Hepatocyte (in vitro differentiated cells): Measurements from ENCODE around the gene PCSK4. TPM values are rescaled to one million over a fixed set of nuclear protein-coding genes. Genes with fewer than 3 reads are reported as not detected.

Experiments
- DNase-seq: peaks from one replicate; pipeline ENCODE4 v3.0.0-alpha.2; 2016; ENCODE audit warnings: low spot score
- H2AFZ ChIP-seq: fragments of 200-600 bp; sonication (generic); 2 replicates; pipeline ENCODE4 v1.6.0; 2016; ENCODE audit warnings: antibody characterized with exemption, mild to moderate bottlenecking
- H3K27ac ChIP-seq: fragments of 200-600 bp; sonication (generic); 2 replicates; pipeline ENCODE4 v1.5.1; 2016; ENCODE audit warnings: mild to moderate bottlenecking
- H3K27me3 ChIP-seq: fragments of 200-600 bp; sonication (generic); 2 replicates; pipeline ENCODE4 v1.6.1; 2016
- H3K36me3 ChIP-seq: fragments of 200-600 bp; sonication (generic); replicated peaks from 2 replicates; pipeline ENCODE4 v1.5.1; 2016; ENCODE audit warnings: low read depth; ENCODE audit not compliant: insufficient read depth
- H3K4me1 ChIP-seq: fragments of 200-600 bp; sonication (generic); 2 replicates; pipeline ENCODE4 v1.5.1; 2016; ENCODE audit warnings: mild to moderate bottlenecking, moderate library complexity; ENCODE audit not compliant: insufficient read depth
- H3K4me2 ChIP-seq: fragments of 200-600 bp; sonication (generic); 2 replicates; pipeline ENCODE4 v1.6.0; 2016
- H3K4me3 ChIP-seq: fragments of 200-600 bp; sonication (generic); 2 replicates; pipeline ENCODE4 v1.5.1; 2016; ENCODE audit warnings: mild to moderate bottlenecking
- H3K79me2 ChIP-seq: fragments of 200-600 bp; sonication (generic); 2 replicates; pipeline ENCODE4 v1.6.0; 2017; ENCODE audit warnings: mild to moderate bottlenecking
- H3K9me2 ChIP-seq: fragments of 200-600 bp; sonication (generic); replicated peaks from 2 replicates; pipeline ENCODE4 v1.6.0; 2017; ENCODE audit warnings: mild to moderate bottlenecking; ENCODE audit not compliant: insufficient read depth
- H3K9me3 ChIP-seq: fragments of 200-600 bp; sonication (generic); 2 replicates; pipeline ENCODE4 v1.5.1; 2016; ENCODE audit warnings: low read depth, mild to moderate bottlenecking
- H4K20me1 ChIP-seq: fragments of 200-600 bp; sonication (generic); 2 replicates; pipeline ENCODE4 v1.6.0; 2016; ENCODE audit warnings: mild to moderate bottlenecking; ENCODE audit not compliant: insufficient read depth, poor library complexity, severe bottlenecking
- CTCF ChIP-seq: fragments of 200-600 bp; sonication (generic); IDR thresholded peaks from 2 replicates; pipeline ENCODE4 v1.5.1; 2016; ENCODE audit warnings: antibody characterized with exemption, mild to moderate bottlenecking; ENCODE audit not compliant: poor library complexity
- EZH2 ChIP-seq: fragments of 200-600 bp; sonication (generic); IDR thresholded peaks from 2 replicates; pipeline ENCODE4 v1.6.1; 2016; ENCODE audit warnings: antibody characterized with exemption, mild to moderate bottlenecking, borderline replicate concordance
- EZH2phosphoT487 ChIP-seq: fragments of 200-600 bp; sonication (generic); IDR thresholded peaks from one replicate; pipeline ENCODE4 v1.6.1; 2018; ENCODE audit warnings: antibody characterized with exemption, mild to moderate bottlenecking, low read depth, moderate library complexity; ENCODE audit not compliant: unreplicated experiment, severe bottlenecking
- WGBS: methylation state at CpG from one replicate; pipeline ENCODE4 v1.1.6; 2016; ENCODE audit warnings: low lambda C conversion rate; ENCODE audit errors: missing lambda C conversion rate; 5-methylcytosine and 5-hydroxymethylcytosine counted together
- polyA plus RNA-seq: library from polyadenylated mRNA; unstranded; fragments of >200 nt; fragmentation: Nextera tagmentation; extraction: Ambion mirVana; gene quantifications from 2 replicates; pipeline ENCODE4 v1.2.1, GENCODE V29; 2016
- total RNA-seq: library from RNA; depleted of rRNA; stranded (reverse); fragments of >200 nt; gene quantifications from 2 replicates; pipeline ENCODE4 v1.2.3, GENCODE V29; 2014

The PCSK4 gene
- total and polyA plus RNA-seq, 2 experiments from 2014 or later, result 7.7 to 9.6 TPM

DNA sequence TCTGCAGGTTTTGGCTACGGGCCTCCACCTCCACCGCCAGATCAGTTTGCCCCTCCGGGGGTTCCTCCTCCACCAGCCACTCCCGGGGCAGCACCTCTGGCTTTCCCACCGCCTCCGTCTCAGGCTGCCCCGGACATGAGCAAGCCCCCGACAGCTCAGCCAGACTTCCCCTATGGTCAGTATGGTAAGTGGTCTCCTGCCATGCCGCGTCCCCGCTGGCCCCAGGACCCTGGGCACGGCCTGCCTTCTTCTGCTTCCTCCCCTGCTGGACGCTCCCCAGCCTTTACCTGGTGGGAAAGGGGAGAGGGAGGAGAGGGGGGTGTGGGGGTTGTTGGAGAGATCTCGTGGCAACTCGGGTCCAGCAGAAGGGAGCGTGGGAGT, 57.7 kb downstream of the PCSK4 start:
- no peaks in the 10 kb centered on the region for H3K9me3 ChIP-seq
- H3K4me2 ChIP-seq, result no peak overlapping the region
- H2AFZ ChIP-seq, result no peak overlapping the region
- peaks cover 5% of the 10 kb centered on the region for H4K20me1 ChIP-seq
- H3K4me3 ChIP-seq, result no peak overlapping the region
- no peak for DNase-seq
- H3K4me1 ChIP-seq, result peaks cover 5% of the 10 kb centered on the region
- H3K79me2 ChIP-seq, result peaks cover 26% of the 10 kb centered on the region
- H3K36me3 ChIP-seq, result no peaks in the 10 kb centered on the region
- WGBS, result 98% methylated on average over 12 of the region's 16 CpGs
- TF ChIP-seq EZH2phosphoT487 (no peak), EZH2 (no peak), CTCF (no peak)
- no peaks in the 10 kb centered on the region for H3K9me2 ChIP-seq
- no peaks in the 10 kb centered on the region for H3K27me3 ChIP-seq
- H3K27ac ChIP-seq, result no peak overlapping the region

- H3K36me3 ChIP-seq, result no peaks in the 10 kb centered on the region
- peaks cover 32% of the 10 kb centered on the region for H3K79me2 ChIP-seq
- TF ChIP-seq CTCF (no peak), EZH2phosphoT487 (no peak), EZH2 (no peak)
- H3K4me1 ChIP-seq, result peaks cover 5% of the 10 kb centered on the region
- no peak overlapping the region for H3K4me2 ChIP-seq
- no peak overlapping the region for H3K4me3 ChIP-seq
- 94% methylated on average over 24 of the region's 24 CpGs for WGBS
- H3K9me3 ChIP-seq, result no peaks in the 10 kb centered on the region
- H3K9me2 ChIP-seq, result no peaks in the 10 kb centered on the region
- H3K27me3 ChIP-seq, result no peaks in the 10 kb centered on the region
- no peak overlapping the region for H2AFZ ChIP-seq
- peaks cover 5% of the 10 kb centered on the region for H4K20me1 ChIP-seq
- no peak for DNase-seq
- no peak overlapping the region for H3K27ac ChIP-seq
These were observed 58.2 kb downstream of the PCSK4 start for GRCh38 chr19:1431759-1432506.

Other genes with a start within 250 kb of the PCSK4 start
- gene ATP5F1D, start 248.6 kb downstream of the PCSK4 start, total RNA-seq, result 54.0 and 64.1 TPM in 2 replicates
- gene ATP5F1D, start 248.6 kb downstream of the PCSK4 start, polyA plus RNA-seq, result 291 and 297 TPM in 2 replicates
- gene MIDN, start 241.8 kb downstream of the PCSK4 start, total RNA-seq, result 28.7 and 30.1 TPM in 2 replicates
- gene MIDN, start 241.8 kb downstream of the PCSK4 start, polyA plus RNA-seq, result 94.6 and 98.4 TPM in 2 replicates
- 212 and 361 TPM in 2 replicates for gene CIRBP, start 221.0 kb downstream of the PCSK4 start, total RNA-seq
- gene CIRBP, start 221.0 kb downstream of the PCSK4 start, polyA plus RNA-seq, result 202 and 261 TPM in 2 replicates
- 25.5 TPM in 2 replicates for gene FAM174C, start 214.8 kb downstream of the PCSK4 start, total RNA-seq
- gene FAM174C, start 214.8 kb downstream of the PCSK4 start, polyA plus RNA-seq, result 79.9 and 89.5 TPM in 2 replicates
- gene EFNA2, start 204.5 kb downstream of the PCSK4 start, total RNA-seq, result 11.0 and 14.2 TPM in 2 replicates
- 1.3 and 1.8 TPM in 2 replicates for gene EFNA2, start 204.5 kb downstream of the PCSK4 start, polyA plus RNA-seq
- 81.6 and 130 TPM in 2 replicates for gene NDUFS7, start 106.4 kb downstream of the PCSK4 start, total RNA-seq
- gene NDUFS7, start 106.4 kb downstream of the PCSK4 start, polyA plus RNA-seq, result 270 and 276 TPM in 2 replicates
- 121 and 122 TPM in 2 replicates for gene GAMT, start 88.8 kb downstream of the PCSK4 start, total RNA-seq
- 148 and 170 TPM in 2 replicates for gene GAMT, start 88.8 kb downstream of the PCSK4 start, polyA plus RNA-seq
- 42.4 and 46.8 TPM in 2 replicates for gene DAZAP1, start 82.8 kb downstream of the PCSK4 start, total RNA-seq
- 35.8 and 37.9 TPM in 2 replicates for gene DAZAP1, start 82.8 kb downstream of the PCSK4 start, polyA plus RNA-seq
- 1,556 and 1,885 TPM in 2 replicates for gene RPS15, start 52.0 kb downstream of the PCSK4 start, total RNA-seq
- 938 and 950 TPM in 2 replicates for gene RPS15, start 52.0 kb downstream of the PCSK4 start, polyA plus RNA-seq
- gene APC2, start 40.2 kb downstream of the PCSK4 start, total RNA-seq, result 0.24 and 1.2 TPM in 2 replicates
- 0.36 and 0.40 TPM in 2 replicates for gene APC2, start 40.2 kb downstream of the PCSK4 start, polyA plus RNA-seq
- 36.3 and 36.4 TPM in 2 replicates for gene C19orf25, start 11.1 kb downstream of the PCSK4 start, total RNA-seq
- 43.6 and 65.0 TPM in 2 replicates for gene C19orf25, start 11.1 kb downstream of the PCSK4 start, polyA plus RNA-seq
- gene REEP6, start 831 bp upstream of the PCSK4 start, total RNA-seq, result 80.8 and 88.9 TPM in 2 replicates
- gene REEP6, start 831 bp upstream of the PCSK4 start, polyA plus RNA-seq, result 179 and 218 TPM in 2 replicates
- gene ADAMTSL5, start 22.7 kb upstream of the PCSK4 start, total RNA-seq, result 8.3 and 11.2 TPM in 2 replicates
- 33.6 and 45.5 TPM in 2 replicates for gene ADAMTSL5, start 22.7 kb upstream of the PCSK4 start, polyA plus RNA-seq
- gene PLK5, start 33.7 kb upstream of the PCSK4 start, total RNA-seq, result not detected in 2 replicates
- 0.12 and 0.53 TPM in 2 replicates for gene PLK5, start 33.7 kb upstream of the PCSK4 start, polyA plus RNA-seq
- gene MEX3D, start 78.0 kb upstream of the PCSK4 start, total RNA-seq, result 38.7 and 45.6 TPM in 2 replicates
- gene MEX3D, start 78.0 kb upstream of the PCSK4 start, polyA plus RNA-seq, result 6.2 and 6.6 TPM in 2 replicates
- 84.2 and 84.5 TPM in 2 replicates for gene MBD3, start 102.5 kb upstream of the PCSK4 start, total RNA-seq
- gene MBD3, start 102.5 kb upstream of the PCSK4 start, polyA plus RNA-seq, result 56.3 and 66.6 TPM in 2 replicates
- 56.6 and 57.6 TPM in 2 replicates for gene UQCR11, start 115.1 kb upstream of the PCSK4 start, total RNA-seq
- 672 and 684 TPM in 2 replicates for gene UQCR11, start 115.1 kb upstream of the PCSK4 start, polyA plus RNA-seq
- 67.9 and 76.7 TPM in 2 replicates for gene TCF3, start 162.3 kb upstream of the PCSK4 start, total RNA-seq
- gene TCF3, start 162.3 kb upstream of the PCSK4 start, polyA plus RNA-seq, result 93.7 and 125 TPM in 2 replicates